ENCODE results near the gene TDRD3. TPM values are rescaled to one million over a fixed set of nuclear protein-coding genes. Genes with fewer than 3 reads are reported as not detected.
A peak's percentile ranks its signal among the peaks of the same experiment; 100 is the strongest.

Gene TDRD3
- total RNA-seq, 1 donor, result 17.3 TPM

- H3K4me3 ChIP-seq (ENCODE audit: low read depth, low read length), result no peak overlapping the region
- no peak for DNase-seq (ENCODE audit: low read depth)
Measured at GRCh38 chr13:60608954-60609353, 211.9 kb downstream of the TDRD3 start.

GRCh38 chr13:60611523-60611922 lies 214.5 kb downstream of the TDRD3 start:
- TF ChIP-seq CTCF (IDR thresholded peaks at IDR 0.05; ENCODE audit: insufficient read depth, low read depth, low read length), result no peak
- DNase-seq (ENCODE audit: low read depth), result no peak
- H3K4me3 ChIP-seq (ENCODE audit: low read depth, low read length), result no peak overlapping the region

More at GRCh38 chr13:60608954-60609353, 211.9 kb downstream of the TDRD3 start:
- no peak for TF ChIP-seq CTCF (IDR thresholded peaks at IDR 0.05; ENCODE audit: insufficient read depth, low read depth, low read length)

- H3K4me3 ChIP-seq (ENCODE audit: low read depth, low read length), result no peak overlapping the region
- DNase-seq (ENCODE audit: low read depth), result peak; percentile 7
- TF ChIP-seq CTCF (IDR thresholded peaks at IDR 0.05; ENCODE audit: insufficient read depth, low read depth, low read length), result no peak
Measured at GRCh38 chr13:60612593-60612992, 215.6 kb downstream of the TDRD3 start.

GRCh38 chr13:60613080-60613479 lies 216.1 kb downstream of the TDRD3 start:
- H3K4me3 ChIP-seq (ENCODE audit: low read depth, low read length), result no peak overlapping the region
- no peak for TF ChIP-seq CTCF (IDR thresholded peaks at IDR 0.05; ENCODE audit: insufficient read depth, low read depth, low read length)
- no peak for DNase-seq (ENCODE audit: low read depth)

- TF ChIP-seq CTCF (IDR thresholded peaks at IDR 0.05; ENCODE audit: insufficient read depth, low read depth, low read length), result peak; percentile 46
- no peak overlapping the region for H3K4me3 ChIP-seq (ENCODE audit: low read depth, low read length)
- DNase-seq (ENCODE audit: low read depth), result peak; percentile 29
Measured at GRCh38 chr13:60617991-60618733, 221.1 kb downstream of the TDRD3 start.

GRCh38 chr13:60619461-60619860 lies 222.4 kb downstream of the TDRD3 start:
- DNase-seq (ENCODE audit: low read depth), result no peak
- TF ChIP-seq CTCF (IDR thresholded peaks at IDR 0.05; ENCODE audit: insufficient read depth, low read depth, low read length), result no peak
- no peak overlapping the region for H3K4me3 ChIP-seq (ENCODE audit: low read depth, low read length)

Measured in fibroblast of villous mesenchyme (primary cell).